Tibial nerve (tissue), 4 donors: ENCODE data around the gene TCEANC.

Experiments
- CTCF ChIP-seq, 5 experiments: fragments of 200-600 bp in 3 of 5; fragments of 450-650 bp in 2 of 5; sonication (generic) in 3 of 5; IDR thresholded peaks; one replicate each; pipeline ENCODE4 v1.5.1; 2016 to 2019; ENCODE audit warnings: antibody characterized with exemption in 5 of 5, mild to moderate bottlenecking in 3 of 5, moderate library complexity in 2 of 5
- EP300 ChIP-seq, 2 donors: sonication (generic); formaldehyde crosslinking; IDR thresholded peaks; one replicate each; pipeline ENCODE4 v1.6.1; 2017; ENCODE audit warnings: antibody characterized with exemption in 2 of 2, mild to moderate bottlenecking in 1 of 2

DNA sequence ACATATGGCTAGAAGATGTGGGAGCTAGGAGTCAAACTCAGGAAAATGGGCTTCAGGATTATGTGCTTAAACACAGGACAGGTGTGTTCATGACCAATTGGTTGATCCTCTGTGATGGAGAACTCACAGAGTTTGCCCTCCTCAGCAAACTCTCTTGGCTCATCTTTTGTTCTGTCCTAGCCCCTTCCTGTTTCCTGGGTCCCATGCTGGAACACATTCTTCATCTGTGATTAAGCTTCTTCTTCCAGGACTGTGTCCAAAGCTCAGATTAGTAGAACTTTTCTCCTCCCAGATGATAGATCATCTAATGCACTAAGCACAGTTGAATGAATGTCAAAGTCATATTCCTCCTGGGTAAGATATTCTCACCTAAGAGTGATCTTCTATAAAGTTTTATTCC lies 38.8 kb upstream of the TCEANC start:
- no peak for TF ChIP-seq CTCF (IDR thresholded peaks at IDR 0.05)
- TF ChIP-seq EP300 (IDR thresholded peaks at IDR 0.05): no peak
